SK-N-SH (cell line): ENCODE data around the gene OR2T11. TPM values are rescaled to one million over a fixed set of nuclear protein-coding genes. Genes with fewer than 3 reads are reported as not detected.

Source experiments
- polyA plus RNA-seq, 3 experiments: library from polyadenylated mRNA; depleted of rRNA; stranded (reverse); fragments of >200 nt; gene quantifications; 2 replicates each; pipeline ENCODE4 v1.2.3, GENCODE V29; 2012
- small RNA-seq, 7 experiments: library from RNA; depleted of rRNA; stranded (forward); fragments of <200 nt; gene quantifications; one replicate each; pipeline ENCODE3, GENCODE V24; 2012

OR2T11 gene
- polyA plus RNA-seq, 1 of the 3 experiments (the other 2 are of a cell fraction), result not detected

Small RNA genes within 50 kb of the gene (small RNA-seq; reads per million reads assigned to genes)
- gene RF00019, result 0 reads per million in 7 experiments

Other genes with a start within 250 kb of the OR2T11 start
- gene OR2T1, start 232.0 kb downstream of the OR2T11 start, polyA plus RNA-seq (2012; rRNA removed), result not detected in 2 replicates
- gene OR2T2, start 189.5 kb downstream of the OR2T11 start, polyA plus RNA-seq (2012; rRNA removed), result not detected in 2 replicates
- not detected in 2 replicates for gene OR2T3, start 161.7 kb downstream of the OR2T11 start, polyA plus RNA-seq (2012; rRNA removed)
- not detected in 2 replicates for gene OR2T5, start 146.5 kb downstream of the OR2T11 start, polyA plus RNA-seq (2012; rRNA removed)
- not detected in 2 replicates for gene OR2G6, start 127.0 kb downstream of the OR2T11 start, polyA plus RNA-seq (2012; rRNA removed)
- not detected in 2 replicates for gene OR2T29, start 72.3 kb downstream of the OR2T11 start, polyA plus RNA-seq (2012; rRNA removed)
- not detected in 2 replicates for gene OR2T34, start 60.3 kb downstream of the OR2T11 start, polyA plus RNA-seq (2012; rRNA removed)
- not detected in 2 replicates for gene OR2T10, start 37.4 kb downstream of the OR2T11 start, polyA plus RNA-seq (2012; rRNA removed)
- gene OR2T35, start 10.2 kb upstream of the OR2T11 start, polyA plus RNA-seq (2012; rRNA removed), result not detected in 2 replicates
- gene OR2T27, start 20.4 kb upstream of the OR2T11 start, polyA plus RNA-seq (2012; rRNA removed), result not detected in 2 replicates
- not detected in 2 replicates for gene OR14I1, start 67.7 kb upstream of the OR2T11 start, polyA plus RNA-seq (2012; rRNA removed)
- gene LYPD8, start 120.7 kb upstream of the OR2T11 start, polyA plus RNA-seq (2012; rRNA removed), result 1.5 and 1.6 TPM in 2 replicates
- gene SH3BP5L, start 190.8 kb upstream of the OR2T11 start, polyA plus RNA-seq (2012; rRNA removed), result 32.1 and 37.3 TPM in 2 replicates
- 14.2 and 16.0 TPM in 2 replicates for gene ZNF672, start 203.1 kb upstream of the OR2T11 start, polyA plus RNA-seq (2012; rRNA removed)
- 47.0 and 62.9 TPM in 2 replicates for gene ZNF692, start 224.0 kb upstream of the OR2T11 start, polyA plus RNA-seq (2012; rRNA removed)